Stimulated activated CD4-positive, alpha-beta T cell treated with anti-CD3 and anti-CD28 coated beads, Interleukin-15, amount 100 ng/mL, for 48 hours (primary cell): ENCODE results near the gene CXCR6.
"Not testable (repeated sequence)": the region's sequence is repeated elsewhere in the genome, so short reads cannot be mapped to it uniquely, and the experiment has no call there.

Source experiments
- DNase-seq, 2 donors: peaks; one replicate each; pipeline ENCODE4 v3.0.0-alpha.2; 2020; ENCODE audit warnings: low read depth in 2 of 2

Gene CXCR6

DNA sequence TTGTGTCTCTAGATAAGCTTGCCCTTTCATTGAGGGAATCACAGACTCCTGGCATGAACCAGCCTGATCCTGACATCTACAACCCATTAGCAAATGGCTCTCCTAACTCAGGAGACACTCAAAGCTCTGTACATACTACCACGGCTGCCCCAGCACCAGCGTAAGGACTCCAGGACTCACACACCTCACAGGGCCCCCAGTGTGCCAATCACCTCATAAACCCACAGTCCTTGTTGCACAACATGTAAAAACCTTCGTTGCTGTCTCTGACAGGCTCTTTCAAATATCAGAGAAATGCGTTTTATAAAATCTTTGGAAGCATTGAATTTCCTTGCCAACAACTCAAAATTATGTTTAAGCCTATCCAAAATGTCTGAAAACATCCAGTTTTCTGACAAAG is 45.1 kb downstream of the CXCR6 start:
- no peak for DNase-seq

DNA sequence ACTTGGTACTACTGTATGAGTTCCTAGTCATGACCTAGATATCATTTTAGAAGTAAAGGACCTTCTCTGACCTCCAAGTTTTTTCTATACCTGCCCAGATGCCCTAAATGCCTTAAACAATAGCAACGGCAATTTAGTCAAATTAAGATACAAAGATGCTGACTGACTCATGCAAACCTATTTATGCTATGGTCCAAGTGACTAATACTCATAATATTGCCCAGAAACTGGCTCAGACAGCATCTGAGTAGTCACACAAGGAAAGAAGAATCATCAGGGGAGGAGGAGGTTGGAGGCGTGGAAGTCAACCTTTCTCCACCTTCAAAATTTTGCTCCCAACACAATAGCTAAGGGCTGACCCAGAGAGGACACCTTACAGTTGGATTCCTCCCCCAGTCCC is 45.5 kb downstream of the CXCR6 start:
- DNase-seq, result no peak

DNA sequence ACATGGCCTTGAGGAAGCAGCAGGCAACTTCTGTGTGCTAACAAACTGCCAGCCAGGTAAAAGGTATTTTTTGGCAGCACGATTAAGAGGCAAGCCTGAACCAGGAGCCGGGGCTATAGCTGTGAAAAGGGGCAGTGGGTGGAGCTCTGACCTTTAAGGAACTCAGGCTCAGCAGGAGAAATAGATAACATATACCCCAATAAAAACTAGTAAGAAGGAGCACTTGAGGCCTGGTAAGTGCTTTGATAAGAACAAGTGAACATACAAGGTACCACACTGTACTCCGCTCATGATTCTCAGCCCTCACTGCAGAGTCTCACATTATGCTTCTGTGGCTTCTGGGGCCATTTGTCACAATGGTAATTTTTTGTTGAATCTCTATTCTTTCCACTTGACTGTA is 46.9 kb downstream of the CXCR6 start:
- no peak for DNase-seq

DNA sequence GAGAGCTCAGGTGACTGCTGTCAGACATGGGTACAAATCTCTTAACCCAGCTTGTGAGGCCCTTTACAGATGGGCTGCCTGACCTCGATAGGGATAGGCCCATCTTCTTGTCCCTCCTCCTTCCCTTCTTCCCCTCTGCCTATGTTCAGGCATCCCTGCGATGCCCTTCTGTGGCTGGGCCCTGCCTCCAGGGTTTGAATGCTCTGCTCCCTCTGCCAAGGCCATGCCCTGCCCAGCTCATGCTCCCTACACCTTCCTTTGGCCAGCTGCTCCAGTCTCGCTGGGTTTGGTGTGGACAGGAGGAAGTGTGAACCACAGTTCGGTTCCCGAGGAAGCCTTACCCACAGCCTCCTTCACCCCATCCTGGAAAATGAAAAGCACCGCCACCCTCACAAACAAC is 48.1 kb downstream of the CXCR6 start:
- DNase-seq, result no peak

DNA sequence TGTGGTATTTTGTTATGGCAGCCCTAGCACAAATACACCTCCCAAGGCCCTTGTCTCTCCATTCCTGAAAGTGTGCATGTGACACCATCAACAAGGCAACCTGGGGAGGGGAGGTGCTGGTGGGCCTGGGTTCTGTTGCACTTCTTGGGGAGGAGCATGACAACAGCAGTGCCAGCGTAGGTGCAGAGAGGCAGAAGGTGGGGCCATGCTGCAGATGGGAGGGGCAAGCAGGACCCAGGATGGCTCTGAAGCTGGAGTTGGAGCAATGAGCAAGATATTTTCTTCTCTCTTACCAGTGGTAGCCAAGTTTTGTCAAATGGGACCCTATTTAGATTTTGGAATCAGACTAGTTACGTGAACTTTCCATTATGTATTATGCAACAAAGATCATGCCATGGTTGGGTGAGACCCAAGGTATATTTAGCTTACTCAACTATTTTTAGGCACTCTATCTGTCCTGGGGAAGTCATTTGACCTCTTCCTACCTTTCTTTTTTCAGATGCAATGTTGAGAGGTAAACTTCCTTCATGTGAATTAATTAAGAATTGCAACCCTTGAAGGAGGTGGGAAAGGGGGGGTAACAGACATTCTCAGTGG is 49.0 kb downstream of the CXCR6 start:
- no peak for DNase-seq

DNA sequence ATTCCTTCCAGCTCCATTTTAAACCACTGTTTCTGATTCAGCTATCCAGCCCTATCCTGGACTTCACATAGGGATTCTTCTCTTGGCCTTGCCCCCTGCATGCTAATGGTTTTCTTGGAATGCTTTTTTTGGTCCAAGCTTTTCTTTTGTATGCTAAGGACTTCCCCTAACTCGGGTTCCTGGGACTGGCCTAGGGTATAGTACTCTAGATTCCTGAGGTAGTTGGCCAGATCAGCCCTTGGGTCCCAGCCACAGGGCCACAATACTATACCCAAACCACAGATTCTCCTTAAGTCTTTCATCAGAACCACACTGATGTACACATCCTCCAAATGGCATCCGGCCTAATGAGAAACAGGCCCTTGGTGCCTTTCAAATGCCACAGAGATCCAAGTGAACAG is 49.6 kb downstream of the CXCR6 start:
- DNase-seq, result no peak

DNA sequence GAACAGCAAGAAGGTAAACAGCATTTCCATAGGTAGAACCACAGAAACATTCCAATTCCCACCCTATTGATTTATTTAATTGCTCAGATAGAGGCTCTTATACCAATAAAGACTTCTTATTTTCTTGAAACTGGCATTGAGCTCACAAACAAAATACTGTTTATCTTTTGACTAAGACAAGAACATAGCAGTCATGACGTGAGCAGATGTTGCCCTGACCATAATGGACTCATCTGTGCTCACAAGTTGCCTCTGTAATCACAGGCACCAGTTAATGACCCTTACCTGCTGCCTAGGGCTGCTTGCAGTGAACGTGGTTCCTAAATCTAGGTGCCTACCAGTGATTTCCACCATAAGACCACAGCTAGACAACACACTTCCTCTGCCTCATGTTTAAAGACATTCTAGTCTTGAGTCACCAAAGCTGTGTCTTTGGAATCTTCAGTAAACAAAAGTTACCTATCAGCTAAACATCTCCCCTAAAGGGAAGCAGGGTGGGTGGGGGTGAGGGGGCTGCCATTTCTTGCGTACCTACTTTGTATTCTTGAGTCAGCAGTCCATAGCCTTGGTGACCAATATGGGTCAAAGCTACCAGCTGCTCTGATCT is 50.3 kb downstream of the CXCR6 start:
- DNase-seq, result no peak

DNA sequence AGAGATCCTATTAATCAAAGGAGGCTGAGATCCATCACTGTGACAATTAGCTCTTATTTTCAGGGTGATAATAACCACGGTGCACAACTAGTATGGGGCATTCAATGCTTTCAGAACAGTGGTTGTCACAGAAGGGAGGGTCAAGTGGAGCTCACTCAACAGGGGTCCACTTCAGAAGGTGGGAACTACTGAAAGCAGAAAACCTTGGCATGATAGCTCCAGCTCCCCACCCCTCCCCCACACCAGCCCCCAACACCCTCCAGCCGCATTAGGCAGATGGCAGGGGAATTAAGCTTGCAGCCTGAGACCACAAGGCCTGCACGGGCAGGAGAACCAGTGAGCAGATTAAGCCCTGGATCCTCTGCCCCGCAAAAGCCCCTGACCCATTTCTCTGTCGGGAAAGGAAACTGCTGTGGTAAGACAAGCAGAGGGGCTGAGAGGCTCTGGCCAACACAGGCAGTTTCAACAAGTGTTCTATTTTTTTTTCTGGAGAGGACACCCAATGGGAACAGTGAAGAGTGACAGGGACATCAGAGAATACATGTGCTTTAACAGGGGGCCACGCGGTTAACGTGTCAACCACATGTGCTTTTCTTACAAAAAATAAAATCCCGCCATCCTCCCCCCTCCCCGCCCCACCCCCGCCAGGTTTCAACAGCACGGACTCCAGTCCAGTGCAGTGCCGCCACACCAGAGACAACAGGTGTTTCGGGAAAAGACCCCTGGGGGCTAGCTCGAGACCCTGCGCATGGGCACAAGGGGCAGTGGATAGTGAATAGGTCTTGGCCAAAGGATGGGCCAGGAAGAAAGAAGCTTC is 51.4 kb downstream of the CXCR6 start:
- DNase-seq, result no peak

DNA sequence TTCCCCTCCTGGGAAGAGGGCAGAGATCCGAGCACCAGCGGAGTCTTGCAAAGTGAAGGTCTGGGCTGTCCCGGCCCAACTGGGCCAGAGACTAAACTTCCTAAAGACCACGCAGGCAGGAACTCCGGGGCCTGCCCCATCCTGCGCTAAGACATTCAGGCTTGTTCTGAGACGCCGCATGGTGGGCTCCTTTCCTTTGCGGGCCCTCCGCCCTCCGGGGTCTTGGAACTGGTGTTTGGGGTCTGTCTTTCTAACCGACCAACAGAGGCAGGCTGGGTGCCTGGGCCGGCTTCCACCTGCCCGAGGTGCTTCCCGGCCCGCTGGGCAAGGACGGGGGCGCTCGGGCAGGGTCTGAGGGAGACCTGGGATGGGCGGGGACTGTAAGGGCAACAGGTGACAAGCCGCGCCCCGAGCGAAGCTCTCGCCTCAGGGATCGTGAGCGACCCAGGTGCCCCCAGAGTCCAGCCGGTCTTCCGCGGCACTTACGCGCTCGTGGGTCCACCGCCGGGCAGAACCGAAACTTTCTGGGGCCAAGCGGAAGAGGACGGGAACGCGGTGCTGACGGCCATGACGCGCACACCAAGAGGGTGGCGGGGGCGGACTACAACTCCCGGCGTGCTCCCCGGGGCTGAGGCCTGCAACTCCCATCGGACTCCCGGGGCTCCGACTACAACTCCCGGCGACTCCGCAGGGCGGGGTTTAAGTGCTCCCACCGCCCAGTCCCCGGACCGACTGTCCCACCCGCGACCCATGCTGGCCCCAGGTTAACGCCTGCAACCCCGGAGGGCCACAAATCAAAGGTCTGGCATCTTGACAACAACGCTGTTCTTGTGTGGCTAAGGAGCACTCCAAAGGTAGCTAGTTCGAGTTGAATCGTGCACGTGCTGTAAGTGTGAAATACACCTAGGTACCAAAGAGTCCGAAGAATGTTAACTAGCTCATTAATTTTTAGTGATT is 52.2 kb downstream of the CXCR6 start, which contains the start of gene FYCO1:
Gene FYCO1 (minus strand): TSS at position 589 of the 957 bp plus-strand sequence. CDS start 10,914 bp downstream, outside the sequence.
- DNase-seq, result peak; percentile 81 to 85

DNA sequence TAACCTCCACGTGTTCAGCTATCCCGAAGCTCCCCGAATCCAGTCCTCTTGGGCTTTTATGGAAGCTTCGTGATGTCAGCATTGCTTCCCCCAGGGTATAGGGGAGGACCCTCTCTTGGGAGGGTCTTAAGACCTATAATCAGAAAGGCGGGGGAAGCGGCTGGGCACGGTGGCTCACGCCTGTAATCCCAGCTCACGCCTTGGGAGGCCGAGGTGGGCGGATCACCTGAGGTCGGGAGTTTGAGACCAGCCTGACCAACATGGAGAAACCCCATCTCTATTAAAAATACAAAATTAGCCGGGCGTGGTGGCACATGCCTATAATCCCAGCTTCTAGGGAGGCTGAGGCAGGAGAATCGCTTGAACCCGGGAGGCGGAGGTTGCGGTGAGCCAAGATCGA is 54.2 kb downstream of the CXCR6 start:
- not testable (repeated sequence) for DNase-seq

DNA sequence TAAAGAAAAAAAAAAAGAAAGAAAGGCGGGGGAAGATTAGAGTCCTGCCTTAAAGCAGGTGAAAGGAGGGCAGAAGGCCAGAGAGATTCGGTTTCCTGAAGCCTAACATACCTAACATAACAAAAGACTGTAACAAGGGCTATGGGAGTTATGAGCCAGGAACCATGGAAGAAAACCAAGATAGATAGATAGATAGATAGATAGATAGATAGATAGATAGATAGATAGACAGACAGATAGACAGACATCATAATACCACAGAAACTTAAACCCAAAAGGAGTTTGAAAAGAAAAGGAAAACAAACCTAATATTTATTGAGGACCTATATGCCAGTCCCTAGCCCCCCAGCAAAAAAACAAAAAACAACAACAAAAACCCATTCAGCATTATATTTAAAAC is 54.7 kb downstream of the CXCR6 start:
- DNase-seq, result no peak
